A673 (cell line): ENCODE data around the gene ACOT7.

Source experiments
- EZH2 ChIP-seq: fragments of 200-600 bp; sonication (generic); IDR thresholded peaks from 2 replicates; pipeline ENCODE4 v1.6.1; 2017; ENCODE audit warnings: borderline replicate concordance, low read depth, mild to moderate bottlenecking, mixed read lengths, antibody characterized with exemption, low read length; ENCODE audit not compliant: poor library complexity, severe bottlenecking
- TF ChIP-seq, protein P1 (sequence below): fragments of 300-800, 200-600 bp; sonication (generic); conservative IDR thresholded peaks from 2 replicates; pipeline ENCODE4 v1.5.1; 2017; ENCODE audit warnings: low read depth, mild to moderate bottlenecking, antibody characterized with exemption, low read length, moderate library complexity, mixed read lengths

DNA sequence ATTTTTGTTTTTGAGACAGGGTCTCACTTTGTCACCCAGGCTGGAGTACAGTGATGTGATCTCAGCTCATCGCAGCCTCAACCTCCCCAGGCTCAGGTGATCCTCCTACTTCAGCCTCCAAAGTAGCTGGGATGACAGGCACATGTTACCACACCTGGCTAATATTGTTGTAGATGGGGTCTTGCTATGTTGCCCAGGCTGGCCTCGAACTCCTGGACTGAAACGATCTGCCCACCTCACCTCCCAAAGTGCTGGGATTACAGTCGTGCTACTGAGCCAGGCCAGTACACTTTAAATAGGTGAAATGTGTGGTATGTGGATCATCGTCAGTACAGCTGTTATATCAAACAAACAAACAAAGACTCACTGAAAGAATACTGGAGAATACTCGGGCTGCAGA, 97.7 kb downstream of the ACOT7 start:
- TF ChIP-seq, protein P1, sequence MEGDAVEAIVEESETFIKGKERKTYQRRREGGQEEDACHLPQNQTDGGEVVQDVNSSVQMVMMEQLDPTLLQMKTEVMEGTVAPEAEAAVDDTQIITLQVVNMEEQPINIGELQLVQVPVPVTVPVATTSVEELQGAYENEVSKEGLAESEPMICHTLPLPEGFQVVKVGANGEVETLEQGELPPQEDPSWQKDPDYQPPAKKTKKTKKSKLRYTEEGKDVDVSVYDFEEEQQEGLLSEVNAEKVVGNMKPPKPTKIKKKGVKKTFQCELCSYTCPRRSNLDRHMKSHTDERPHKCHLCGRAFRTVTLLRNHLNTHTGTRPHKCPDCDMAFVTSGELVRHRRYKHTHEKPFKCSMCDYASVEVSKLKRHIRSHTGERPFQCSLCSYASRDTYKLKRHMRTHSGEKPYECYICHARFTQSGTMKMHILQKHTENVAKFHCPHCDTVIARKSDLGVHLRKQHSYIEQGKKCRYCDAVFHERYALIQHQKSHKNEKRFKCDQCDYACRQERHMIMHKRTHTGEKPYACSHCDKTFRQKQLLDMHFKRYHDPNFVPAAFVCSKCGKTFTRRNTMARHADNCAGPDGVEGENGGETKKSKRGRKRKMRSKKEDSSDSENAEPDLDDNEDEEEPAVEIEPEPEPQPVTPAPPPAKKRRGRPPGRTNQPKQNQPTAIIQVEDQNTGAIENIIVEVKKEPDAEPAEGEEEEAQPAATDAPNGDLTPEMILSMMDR: no peak
- TF ChIP-seq EZH2: no peak
